ENCODE data around the gene NEDD8. TPM values are rescaled to one million over a fixed set of nuclear protein-coding genes. Genes with fewer than 3 reads are reported as not detected.

Gene NEDD8
- total and polyA plus RNA-seq, 10 donors: 98.6 to 237 (median 127) TPM

GRCh38 chr14:24185026-24185425, 47.1 kb downstream of the NEDD8 start:
- Histone ChIP-seq H3K27ac (no peak overlapping the region), H3K4me1 (peaks cover 13 to 42% (median 25%) of the 10 kb centered on the region in 6 donors), H3K36me3 (peaks cover 2 to 74% (median 67%) of the 10 kb centered on the region in 6 donors), H3K9me3 (no peaks in the 10 kb centered on the region), H3K27me3 (replicated peaks in 1 of 7) (no peaks in the 10 kb centered on the region), H3K4me3 (no peak overlapping the region)
- intact Hi-C loops (cut with DNase I; ENCODE audit: low total_unique reads): no loop called here
- TF ChIP-seq POLR2AphosphoS5 (IDR thresholded peaks at IDR 0.05) (no peak), POLR2A (IDR thresholded peaks at IDR 0.05) (no peak), CTCF (IDR thresholded peaks at IDR 0.05 in 8 of 11, conservative IDR thresholded peaks at IDR 0.05 in 3 of 11) (no peak)
- DNase-seq: no peak
- 94 to 99% (median 95%) methylated on average over 7 of the region's 7 CpGs for WGBS, 5 donors

- Histone ChIP-seq H3K4me3 (no peak overlapping the region), H3K27me3 (replicated peaks in 1 of 7) (no peaks in the 10 kb centered on the region), H3K4me1 (peaks cover 13 to 35% (median 21%) of the 10 kb centered on the region in 6 donors), H3K9me3 (no peaks in the 10 kb centered on the region), H3K36me3 (peaks cover 2 to 78% (median 74%) of the 10 kb centered on the region in 6 donors), H3K27ac (no peak overlapping the region)
- intact Hi-C loops (cut with DNase I; ENCODE audit: low total_unique reads): no loop called here
- no peak for TF ChIP-seq POLR2A (IDR thresholded peaks at IDR 0.05)
- peak in 1 of 3 donors; percentile 44 for TF ChIP-seq POLR2AphosphoS5 (IDR thresholded peaks at IDR 0.05)
- 92 to 96% (median 95%) methylated on average over 8 to 19 of the region's 19 CpGs for WGBS, 5 donors
- DNase-seq: no peak
Measured at GRCh38 chr14:24184104-24184970, 47.8 kb downstream of the NEDD8 start.

DNA sequence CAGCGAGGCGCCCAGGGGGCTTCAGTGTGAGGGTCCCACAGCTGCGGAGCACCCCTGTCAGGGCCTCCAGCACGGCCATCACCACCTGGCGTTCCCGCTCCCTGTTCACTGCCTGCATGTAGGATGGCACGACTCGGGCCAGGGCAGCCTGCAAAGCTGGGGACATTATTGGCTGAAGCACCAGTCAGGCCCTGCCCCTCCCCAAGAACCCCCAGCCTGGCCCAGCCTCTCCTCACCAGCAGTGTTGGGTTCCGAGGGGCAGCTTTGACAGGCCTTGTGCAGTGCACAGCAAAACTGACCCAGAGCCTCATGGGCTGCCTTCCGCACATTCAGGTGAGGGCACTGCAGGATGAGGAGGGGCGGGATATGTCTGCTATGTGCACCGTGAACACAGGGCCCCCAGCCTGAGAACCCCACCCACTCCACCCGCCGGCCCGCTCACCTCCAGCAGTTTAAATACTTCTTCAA, 49.1 kb downstream of the NEDD8 start:
- H3K4me3 ChIP-seq: no peak overlapping the region
- intact Hi-C loops (cut with DNase I; ENCODE audit: low total_unique reads): no loop called here
- H3K4me1 ChIP-seq: peaks cover 8 to 22% (median 11%) of the 10 kb centered on the region in 6 donors
- TF ChIP-seq POLR2A (IDR thresholded peaks at IDR 0.05): no peak
- TF ChIP-seq CTCF (IDR thresholded peaks at IDR 0.05 in 8 of 11, conservative IDR thresholded peaks at IDR 0.05 in 3 of 11): no peak
- TF ChIP-seq POLR2AphosphoS5 (IDR thresholded peaks at IDR 0.05): peak in 1 of 3 donors; percentile 46
- H3K27ac ChIP-seq: no peak overlapping the region
- peaks cover 2 to 91% (median 86%) of the 10 kb centered on the region in 6 donors for H3K36me3 ChIP-seq
- H3K9me3 ChIP-seq: no peaks in the 10 kb centered on the region
- no peaks in the 10 kb centered on the region for H3K27me3 ChIP-seq (replicated peaks in 1 of 7)
- peak; percentile 69 for DNase-seq
- WGBS, 5 donors: 92 to 98% (median 94%) methylated on average over 8 to 15 of the region's 15 CpGs

GRCh38 chr14:24182110-24182882, 49.9 kb downstream of the NEDD8 start:
- TF ChIP-seq CTCF (IDR thresholded peaks at IDR 0.05 in 8 of 11, conservative IDR thresholded peaks at IDR 0.05 in 3 of 11): no peak
- TF ChIP-seq POLR2A (IDR thresholded peaks at IDR 0.05): no peak
- TF ChIP-seq POLR2AphosphoS5 (IDR thresholded peaks at IDR 0.05): peak in 1 of 3 donors; percentile 32
- no peak overlapping the region for H3K27ac ChIP-seq
- 85 to 90% (median 88%) methylated on average over 14 of the region's 14 CpGs for WGBS, 5 donors
- H3K27me3 ChIP-seq (replicated peaks in 1 of 7): no peaks in the 10 kb centered on the region
- peaks cover 2 to 99% (median 94%) of the 10 kb centered on the region in 6 donors for H3K36me3 ChIP-seq
- no peaks in the 10 kb centered on the region for H3K9me3 ChIP-seq
- peaks cover 0 to 15% (median 4%) of the 10 kb centered on the region in 6 donors for H3K4me1 ChIP-seq
- intact Hi-C loops (cut with DNase I; ENCODE audit: low total_unique reads): no loop called here
- no peak overlapping the region for H3K4me3 ChIP-seq
- peak; percentile 67 for DNase-seq

All from spleen (tissue), 11 donors.